WERI-Rb-1 (cell line): ENCODE results near the gene SETD7.

Experiments
- DNase-seq: peaks from one replicate; pipeline ENCODE4 v3.0.0-alpha.2; 2020
- H3K27ac ChIP-seq: fragments of 250-450 bp; sonication (Bioruptor Pico); 2 replicates; pipeline ENCODE4 v1.5.1; 2020; ENCODE audit warnings: mild to moderate bottlenecking, moderate library complexity
- H3K27me3 ChIP-seq: fragments of 250-450 bp; sonication (Bioruptor Pico); 2 replicates; pipeline ENCODE4 v1.5.1; 2021; ENCODE audit warnings: mild to moderate bottlenecking, low read depth, moderate library complexity; ENCODE audit not compliant: insufficient read depth, severe bottlenecking
- H3K36me3 ChIP-seq: fragments of 250-450 bp; sonication (Bioruptor Pico); 2 replicates; pipeline ENCODE4 v1.5.1; 2020; ENCODE audit warnings: mild to moderate bottlenecking, moderate library complexity
- H3K4me3 ChIP-seq: 2 replicates; pipeline ENCODE4 v1.5.1; 2011; ENCODE audit warnings: low read depth, mild to moderate bottlenecking, control low read depth, low read length
- H3K9me3 ChIP-seq: fragments of 250-450 bp; sonication (Bioruptor Pico); 2 replicates; pipeline ENCODE4 v1.5.1; 2021; ENCODE audit warnings: mild to moderate bottlenecking, moderate library complexity; ENCODE audit not compliant: severe bottlenecking
- TF ChIP-seq, protein P1 (sequence below): IDR thresholded peaks from 2 replicates; pipeline ENCODE4 v1.5.1; 2011; ENCODE audit warnings: low read depth, mild to moderate bottlenecking, control low read depth, inconsistent platforms, low read length

SETD7 gene

DNA sequence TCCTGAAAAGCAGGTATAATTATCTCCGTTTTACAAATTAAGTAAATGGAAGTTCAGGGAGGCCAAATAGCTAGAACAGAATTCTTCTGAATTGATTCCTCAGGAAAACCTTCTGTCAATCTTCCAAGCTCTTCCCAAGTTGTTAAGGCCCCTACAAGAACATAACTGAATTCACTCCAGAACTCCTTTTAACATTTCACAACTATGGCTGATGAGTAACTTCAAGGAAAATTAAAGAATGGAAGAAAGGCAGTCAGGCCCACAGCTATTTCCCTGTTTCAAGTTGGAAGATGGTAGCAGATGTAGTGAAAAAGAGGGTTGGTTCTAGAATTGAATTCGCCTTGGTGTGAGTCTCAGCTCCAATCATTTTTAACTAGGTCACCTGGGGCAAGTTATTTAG, 15.9 kb downstream of the SETD7 start:
- H3K4me3 ChIP-seq, result no peak overlapping the region
- H3K27me3 ChIP-seq, result no peaks in the 10 kb centered on the region
- H3K36me3 ChIP-seq, result no peaks in the 10 kb centered on the region
- H3K9me3 ChIP-seq, result no peaks in the 10 kb centered on the region
- no peak for DNase-seq
- TF ChIP-seq, protein P1, sequence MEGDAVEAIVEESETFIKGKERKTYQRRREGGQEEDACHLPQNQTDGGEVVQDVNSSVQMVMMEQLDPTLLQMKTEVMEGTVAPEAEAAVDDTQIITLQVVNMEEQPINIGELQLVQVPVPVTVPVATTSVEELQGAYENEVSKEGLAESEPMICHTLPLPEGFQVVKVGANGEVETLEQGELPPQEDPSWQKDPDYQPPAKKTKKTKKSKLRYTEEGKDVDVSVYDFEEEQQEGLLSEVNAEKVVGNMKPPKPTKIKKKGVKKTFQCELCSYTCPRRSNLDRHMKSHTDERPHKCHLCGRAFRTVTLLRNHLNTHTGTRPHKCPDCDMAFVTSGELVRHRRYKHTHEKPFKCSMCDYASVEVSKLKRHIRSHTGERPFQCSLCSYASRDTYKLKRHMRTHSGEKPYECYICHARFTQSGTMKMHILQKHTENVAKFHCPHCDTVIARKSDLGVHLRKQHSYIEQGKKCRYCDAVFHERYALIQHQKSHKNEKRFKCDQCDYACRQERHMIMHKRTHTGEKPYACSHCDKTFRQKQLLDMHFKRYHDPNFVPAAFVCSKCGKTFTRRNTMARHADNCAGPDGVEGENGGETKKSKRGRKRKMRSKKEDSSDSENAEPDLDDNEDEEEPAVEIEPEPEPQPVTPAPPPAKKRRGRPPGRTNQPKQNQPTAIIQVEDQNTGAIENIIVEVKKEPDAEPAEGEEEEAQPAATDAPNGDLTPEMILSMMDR, result no peak
- no peak overlapping the region for H3K27ac ChIP-seq

DNA sequence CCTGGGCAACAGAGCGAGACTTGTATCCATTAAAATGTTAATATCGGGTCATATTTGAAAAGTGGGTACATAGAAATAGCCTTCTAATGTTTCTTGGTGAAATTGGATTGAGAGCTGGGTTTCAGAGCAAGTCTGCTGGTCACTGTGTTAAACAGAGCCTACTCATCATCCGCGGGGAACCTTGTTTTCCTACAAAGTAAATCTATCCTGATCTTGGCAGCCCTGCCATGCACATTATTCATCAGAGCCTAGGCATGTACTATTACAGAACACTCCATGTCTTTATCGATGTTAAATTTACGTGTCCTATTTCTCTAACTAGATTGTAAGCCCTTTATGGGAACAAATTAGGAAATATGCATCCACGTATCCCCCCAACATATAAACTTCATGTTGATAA, 18.7 kb downstream of the SETD7 start:
- Histone ChIP-seq H3K27ac (no peak overlapping the region), H3K4me3 (no peak overlapping the region), H3K27me3 (no peaks in the 10 kb centered on the region), H3K36me3 (no peaks in the 10 kb centered on the region), H3K9me3 (no peaks in the 10 kb centered on the region)
- TF ChIP-seq, protein P1, result no peak
- no peak for DNase-seq

DNA sequence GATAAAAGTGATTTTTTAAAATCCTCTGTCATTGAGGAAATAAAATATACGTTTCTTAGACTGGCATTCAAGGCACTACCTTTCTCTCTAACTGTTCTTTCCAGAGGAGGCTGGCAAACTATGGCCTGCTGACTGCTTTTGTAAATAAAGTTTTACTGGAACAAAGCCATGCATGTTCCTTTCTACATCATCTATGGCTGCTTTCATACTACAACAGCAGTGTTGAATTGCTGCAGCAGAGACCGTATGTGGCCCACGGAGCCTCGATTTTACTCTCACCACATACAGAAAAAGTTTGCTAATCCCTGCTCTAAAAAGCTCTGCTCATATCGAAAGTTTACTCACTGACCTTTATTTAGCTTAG, 20.2 kb downstream of the SETD7 start:
- Histone ChIP-seq H3K4me3 (no peak overlapping the region), H3K9me3 (no peaks in the 10 kb centered on the region), H3K27ac (no peak overlapping the region), H3K27me3 (no peaks in the 10 kb centered on the region), H3K36me3 (no peaks in the 10 kb centered on the region)
- TF ChIP-seq, protein P1, result no peak
- no peak for DNase-seq

DNA sequence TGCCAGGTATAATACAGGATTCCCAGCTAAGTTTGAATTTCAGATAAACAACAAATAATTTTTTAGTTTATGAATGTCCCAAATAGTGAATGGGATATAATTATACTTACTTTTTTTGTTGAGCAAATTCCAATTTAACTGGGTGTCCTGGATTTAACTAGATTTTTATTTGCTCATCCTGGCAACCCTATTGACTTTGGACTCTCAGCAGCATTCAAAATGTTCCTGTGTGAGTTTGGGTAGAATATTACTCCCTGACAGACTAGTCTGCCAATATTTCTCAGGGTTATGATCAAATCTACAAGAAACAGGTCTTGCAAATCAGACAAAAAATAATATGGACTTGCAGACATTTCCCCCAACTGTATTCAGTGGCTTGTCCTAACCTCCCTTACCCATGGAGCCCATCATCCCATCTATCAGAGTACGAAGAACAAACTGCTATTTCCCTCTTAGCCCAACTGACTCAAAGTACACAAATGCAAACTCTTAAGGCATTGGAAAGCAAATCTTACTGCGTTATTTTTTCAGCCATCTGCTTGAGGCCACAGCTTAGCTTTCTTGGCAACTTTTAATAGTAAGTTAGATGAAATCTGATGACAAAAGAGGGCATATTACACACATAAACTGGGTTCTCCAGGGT, 20.7 kb downstream of the SETD7 start:
- TF ChIP-seq, protein P1, result no peak
- Histone ChIP-seq H3K4me3 (no peak overlapping the region), H3K27ac (no peak overlapping the region), H3K27me3 (no peaks in the 10 kb centered on the region), H3K9me3 (no peaks in the 10 kb centered on the region), H3K36me3 (no peaks in the 10 kb centered on the region)
- no peak for DNase-seq

DNA sequence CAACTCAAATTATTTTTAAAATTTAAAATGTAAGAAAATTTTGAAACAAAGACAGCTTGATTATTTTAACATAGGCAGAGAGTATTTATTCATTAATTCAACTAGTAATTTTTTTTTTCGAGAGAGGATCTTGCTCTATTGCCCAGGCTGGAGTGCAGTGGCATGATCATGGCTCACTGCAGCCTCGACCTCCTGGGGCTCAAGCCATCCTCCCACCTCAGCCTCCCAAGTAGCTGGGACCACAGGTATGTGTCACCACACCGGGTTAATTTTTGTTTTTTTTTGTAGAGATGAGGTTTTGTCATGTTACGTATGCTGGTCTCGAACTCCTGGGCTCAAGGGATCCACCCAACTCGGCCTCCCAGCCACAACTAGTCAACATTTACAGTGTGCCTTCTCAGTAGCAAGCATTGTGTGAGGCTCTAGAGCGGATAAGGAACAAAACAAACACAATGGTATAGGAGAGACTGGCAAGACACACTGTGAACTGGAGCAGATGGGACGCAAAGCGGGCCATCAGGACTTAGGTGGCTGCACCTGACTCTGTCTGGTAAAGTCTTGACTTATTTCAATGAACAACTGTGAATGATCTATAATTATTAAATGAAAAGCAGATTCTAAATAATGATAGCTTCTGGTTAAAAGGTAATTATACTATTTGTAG, 21.6 kb downstream of the SETD7 start:
- H3K4me3 ChIP-seq, result no peak overlapping the region
- no peaks in the 10 kb centered on the region for H3K9me3 ChIP-seq
- no peaks in the 10 kb centered on the region for H3K36me3 ChIP-seq
- TF ChIP-seq, protein P1, result no peak
- no peak overlapping the region for H3K27ac ChIP-seq
- no peaks in the 10 kb centered on the region for H3K27me3 ChIP-seq
- no peak for DNase-seq

DNA sequence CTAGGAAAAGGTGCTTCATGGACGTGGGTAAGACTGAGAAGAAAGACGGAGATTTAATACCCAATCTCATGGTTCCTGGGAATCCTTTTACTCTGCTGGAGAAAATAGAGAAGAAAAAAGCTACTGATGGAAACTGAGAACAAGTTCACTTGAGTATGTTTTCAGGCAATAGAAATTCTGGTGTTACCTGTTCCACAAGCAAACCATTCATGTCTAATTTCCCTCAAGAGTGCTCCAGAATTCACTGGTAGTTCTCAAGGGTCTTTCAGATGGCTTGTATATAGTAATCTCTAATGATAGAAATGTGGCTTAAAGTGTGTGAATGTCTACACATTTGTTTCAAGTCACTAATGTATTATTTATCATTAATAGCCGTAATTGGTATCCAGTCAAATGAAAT, 22.5 kb downstream of the SETD7 start:
- no peak overlapping the region for H3K4me3 ChIP-seq
- H3K27ac ChIP-seq, result no peak overlapping the region
- no peaks in the 10 kb centered on the region for H3K9me3 ChIP-seq
- no peak for DNase-seq
- no peaks in the 10 kb centered on the region for H3K36me3 ChIP-seq
- H3K27me3 ChIP-seq, result no peaks in the 10 kb centered on the region
- TF ChIP-seq, protein P1, result no peak
